Measurements from ENCODE around the gene AUTS2. TPM values are rescaled to one million over a fixed set of nuclear protein-coding genes. Genes with fewer than 3 reads are reported as not detected.

AUTS2 gene
- total RNA-seq, 1 donor from 2014 or later: 9.9 TPM

- H3K36me3 ChIP-seq (ENCODE audit: control insufficient read depth, insufficient read depth, low read length): no peaks in the 10 kb centered on the region
- no peak overlapping the region for H3K4me3 ChIP-seq (ENCODE audit: low read depth, low read length)
- DNase-seq (ENCODE audit: low read depth): no peak
- no peaks in the 10 kb centered on the region for H3K27me3 ChIP-seq (ENCODE audit: control insufficient read depth, insufficient read depth, low read length)
- no peak for TF ChIP-seq CTCF (IDR thresholded peaks at IDR 0.05; ENCODE audit: insufficient read depth, low read length, poor library complexity, severe bottlenecking)
These were observed 210.1 kb downstream of the AUTS2 start for GRCh38 chr7:69808391-69808790.

GRCh38 chr7:69811476-69812308, 213.4 kb downstream of the AUTS2 start:
- no peaks in the 10 kb centered on the region for H3K36me3 ChIP-seq (ENCODE audit: control insufficient read depth, insufficient read depth, low read length)
- no peak for DNase-seq (ENCODE audit: low read depth)
- no peaks in the 10 kb centered on the region for H3K27me3 ChIP-seq (ENCODE audit: control insufficient read depth, insufficient read depth, low read length)
- no peak overlapping the region for H3K4me3 ChIP-seq (ENCODE audit: low read depth, low read length)
- no peak for TF ChIP-seq CTCF (IDR thresholded peaks at IDR 0.05; ENCODE audit: insufficient read depth, low read length, poor library complexity, severe bottlenecking)

- Histone ChIP-seq H3K36me3 (ENCODE audit: control insufficient read depth, insufficient read depth, low read length) (no peaks in the 10 kb centered on the region), H3K27me3 (ENCODE audit: control insufficient read depth, insufficient read depth, low read length) (no peaks in the 10 kb centered on the region), H3K4me3 (ENCODE audit: low read depth, low read length) (no peak overlapping the region)
- DNase-seq (ENCODE audit: low read depth): no peak
- no peak for TF ChIP-seq CTCF (IDR thresholded peaks at IDR 0.05; ENCODE audit: insufficient read depth, low read length, poor library complexity, severe bottlenecking)
These were observed 214.5 kb downstream of the AUTS2 start for GRCh38 chr7:69812756-69813155.

- TF ChIP-seq CTCF (IDR thresholded peaks at IDR 0.05; ENCODE audit: insufficient read depth, low read length, poor library complexity, severe bottlenecking): no peak
- no peak for DNase-seq (ENCODE audit: low read depth)
- Histone ChIP-seq H3K4me3 (ENCODE audit: low read depth, low read length) (no peak overlapping the region), H3K27me3 (ENCODE audit: control insufficient read depth, insufficient read depth, low read length) (no peaks in the 10 kb centered on the region), H3K36me3 (ENCODE audit: control insufficient read depth, insufficient read depth, low read length) (no peaks in the 10 kb centered on the region)
These were observed 215.5 kb downstream of the AUTS2 start for GRCh38 chr7:69813637-69814240.

GRCh38 chr7:69814421-69814962, 216.2 kb downstream of the AUTS2 start:
- no peaks in the 10 kb centered on the region for H3K27me3 ChIP-seq (ENCODE audit: control insufficient read depth, insufficient read depth, low read length)
- DNase-seq (ENCODE audit: low read depth): no peak
- no peak overlapping the region for H3K4me3 ChIP-seq (ENCODE audit: low read depth, low read length)
- H3K36me3 ChIP-seq (ENCODE audit: control insufficient read depth, insufficient read depth, low read length): no peaks in the 10 kb centered on the region
- no peak for TF ChIP-seq CTCF (IDR thresholded peaks at IDR 0.05; ENCODE audit: insufficient read depth, low read length, poor library complexity, severe bottlenecking)

All from kidney epithelial cell (primary cell).